Measurements from ENCODE around the gene MIGA1. TPM values are rescaled to one million over a fixed set of nuclear protein-coding genes. Genes with fewer than 3 reads are reported as not detected.

The MIGA1 gene
- total RNA-seq, 2 experiments from 2014 or later, result 12.2 to 15.8 TPM

DNA sequence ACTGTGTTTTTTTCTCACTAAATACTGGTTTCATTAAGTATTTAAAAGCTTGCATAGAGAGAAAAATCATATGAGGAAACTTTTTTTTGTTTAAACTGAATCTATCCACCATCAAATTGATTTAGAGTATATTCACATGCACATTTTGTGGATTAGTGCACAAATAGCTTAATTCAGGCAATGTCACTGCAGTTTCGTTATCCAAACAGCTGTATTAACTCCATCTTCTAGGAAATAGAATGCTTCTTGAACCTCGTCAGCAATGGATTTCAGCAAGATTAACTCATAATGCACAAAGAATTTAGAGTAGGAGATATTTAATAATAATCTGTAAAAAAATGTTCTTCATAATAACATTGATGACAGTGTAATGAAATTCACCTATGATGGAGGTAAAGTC is 146.5 kb downstream of the MIGA1 start:
- H3K36me3 Mint-ChIP-seq (ENCODE audit: low read depth), result peaks cover 4% of the 10 kb centered on the region
- no peak overlapping the region for H3K27ac Mint-ChIP-seq
- peak overlapping the region; percentile 8 for H3K4me3 Mint-ChIP-seq
- POLR2A ChIA-PET, result interaction anchor here (1.4 kb wide), 1 partner anchor 53 kb away, joined by 3 read pairs; the partner anchor contains the start of gene FUBP1
- Histone ChIP-seq H3K27me3 (ENCODE audit: control insufficient read depth in 1 of 2, insufficient read depth in 2 of 2, low read length in 2 of 2) (no peaks in the 10 kb centered on the region), H3K27ac (ENCODE audit: low read depth in 1 of 2, low read length in 2 of 2) (no peak overlapping the region), H3K36me3 (ENCODE audit: insufficient read depth, low read length) (no peaks in the 10 kb centered on the region), H3K9me3 (ENCODE audit: control insufficient read depth in 1 of 2, insufficient read depth in 1 of 2, low read length in 2 of 2) (no peaks in the 10 kb centered on the region), H3K4me1 (ENCODE audit: insufficient read depth, low read length) (peaks cover 3% of the 10 kb centered on the region), H3K4me3 (ENCODE audit: low read length) (peak overlapping the region; percentile 41)
- no peaks in the 10 kb centered on the region for H3K27me3 Mint-ChIP-seq
- intact Hi-C loops (cut with DNase I, micrococcal nuclease), result no loop called here
- TF ChIP-seq, protein P1, sequence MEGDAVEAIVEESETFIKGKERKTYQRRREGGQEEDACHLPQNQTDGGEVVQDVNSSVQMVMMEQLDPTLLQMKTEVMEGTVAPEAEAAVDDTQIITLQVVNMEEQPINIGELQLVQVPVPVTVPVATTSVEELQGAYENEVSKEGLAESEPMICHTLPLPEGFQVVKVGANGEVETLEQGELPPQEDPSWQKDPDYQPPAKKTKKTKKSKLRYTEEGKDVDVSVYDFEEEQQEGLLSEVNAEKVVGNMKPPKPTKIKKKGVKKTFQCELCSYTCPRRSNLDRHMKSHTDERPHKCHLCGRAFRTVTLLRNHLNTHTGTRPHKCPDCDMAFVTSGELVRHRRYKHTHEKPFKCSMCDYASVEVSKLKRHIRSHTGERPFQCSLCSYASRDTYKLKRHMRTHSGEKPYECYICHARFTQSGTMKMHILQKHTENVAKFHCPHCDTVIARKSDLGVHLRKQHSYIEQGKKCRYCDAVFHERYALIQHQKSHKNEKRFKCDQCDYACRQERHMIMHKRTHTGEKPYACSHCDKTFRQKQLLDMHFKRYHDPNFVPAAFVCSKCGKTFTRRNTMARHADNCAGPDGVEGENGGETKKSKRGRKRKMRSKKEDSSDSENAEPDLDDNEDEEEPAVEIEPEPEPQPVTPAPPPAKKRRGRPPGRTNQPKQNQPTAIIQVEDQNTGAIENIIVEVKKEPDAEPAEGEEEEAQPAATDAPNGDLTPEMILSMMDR (IDR thresholded peaks at IDR 0.05), result no peak
- CTCF ChIA-PET, result no interaction called here
- ATAC-seq (ENCODE audit: poor library complexity) (no peak), DNase-seq (no peak)
- H3K9me3 Mint-ChIP-seq, result no peaks in the 10 kb centered on the region
- H3K4me1 Mint-ChIP-seq (ENCODE audit: low read depth), result peaks cover 7% of the 10 kb centered on the region

DNA sequence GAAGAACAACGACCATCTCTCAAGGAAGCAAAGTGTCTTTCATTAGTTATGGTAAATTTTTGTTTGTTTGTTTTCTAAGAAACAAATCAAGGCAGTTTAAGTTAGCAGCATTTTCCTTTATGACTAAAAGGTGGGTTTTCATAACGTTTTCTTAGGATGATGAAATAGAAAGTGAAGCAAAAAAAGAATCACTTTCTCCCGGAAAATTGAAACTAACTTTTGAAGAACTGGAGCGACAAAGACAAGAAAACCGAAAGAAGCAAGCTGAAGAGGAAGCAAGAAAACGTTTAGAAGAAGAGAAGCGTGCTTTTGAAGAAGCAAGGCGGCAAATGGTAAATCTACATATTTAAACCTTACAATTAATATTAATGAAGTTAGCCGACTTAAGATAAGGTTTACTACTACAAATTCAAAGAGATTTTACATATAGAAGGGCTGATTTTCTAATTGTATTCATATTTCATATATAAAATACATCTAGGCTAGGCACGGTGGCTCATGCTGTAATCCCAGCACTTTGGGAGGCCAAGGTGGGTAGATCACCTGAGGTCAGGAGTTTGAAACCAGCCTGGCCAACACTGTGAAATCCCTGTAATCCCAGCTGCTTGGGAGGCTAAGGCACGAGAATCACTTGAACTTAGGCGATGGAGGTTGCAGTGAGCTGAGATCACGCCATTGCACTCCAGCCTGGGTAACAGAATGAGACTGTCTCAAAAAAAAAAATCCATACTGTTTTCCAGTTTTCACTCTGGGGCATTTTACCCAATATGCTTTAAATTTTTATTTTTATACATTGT is 147.3 kb downstream of the MIGA1 start:
- Mint-ChIP-seq H3K4me3 (peak overlapping the region; percentile 85), H3K27ac (peak overlapping the region; percentile 5), H3K4me1 (ENCODE audit: low read depth) (peaks cover 7% of the 10 kb centered on the region), H3K9me3 (no peaks in the 10 kb centered on the region), H3K36me3 (ENCODE audit: low read depth) (peaks cover 4% of the 10 kb centered on the region), H3K27me3 (no peaks in the 10 kb centered on the region)
- Histone ChIP-seq H3K27me3 (ENCODE audit: control insufficient read depth in 1 of 2, insufficient read depth in 2 of 2, low read length in 2 of 2) (no peaks in the 10 kb centered on the region), H3K27ac (ENCODE audit: low read depth in 1 of 2, low read length in 2 of 2) (no peak overlapping the region), H3K9me3 (ENCODE audit: control insufficient read depth in 1 of 2, insufficient read depth in 1 of 2, low read length in 2 of 2) (no peaks in the 10 kb centered on the region), H3K36me3 (ENCODE audit: insufficient read depth, low read length) (no peaks in the 10 kb centered on the region), H3K4me3 (ENCODE audit: low read length) (peak overlapping the region; percentile 41), H3K4me1 (ENCODE audit: insufficient read depth, low read length) (peaks cover 3% of the 10 kb centered on the region)
- POLR2A ChIA-PET, result interaction anchor here (0.6 to 1.4 kb wide), 2 partner anchors 52 to 84 kb away, joined by 3 read pairs; partner anchors contain the start of gene FUBP1
- ATAC-seq (ENCODE audit: poor library complexity), result no peak
- DNase-seq, result peak in 3 of 14 experiments; percentile 14 to 51 (median 17)
- TF ChIP-seq, protein P1 (IDR thresholded peaks at IDR 0.05), result no peak
- intact Hi-C loops (cut with DNase I, micrococcal nuclease), result no loop called here
- CTCF ChIA-PET, result no interaction called here

DNA sequence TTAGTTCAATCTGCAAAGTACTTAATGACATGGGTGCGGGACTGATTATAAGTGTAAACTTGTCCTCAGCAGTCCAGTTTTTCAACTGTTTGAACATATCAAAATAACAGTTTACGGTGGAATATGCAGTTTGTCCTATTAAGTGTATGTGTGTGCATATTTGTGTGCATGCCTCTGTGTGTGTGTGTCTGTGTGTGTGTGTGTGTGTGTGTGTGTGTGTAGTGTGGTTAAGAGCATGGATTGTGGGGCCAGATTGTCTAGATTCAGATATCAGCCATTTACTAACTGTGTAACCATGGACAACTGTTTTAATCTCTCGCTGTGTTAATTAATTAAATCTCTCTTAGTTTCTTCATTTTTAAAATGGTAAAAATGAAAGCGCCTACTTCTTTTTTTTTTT is 148.0 kb downstream of the MIGA1 start:
- peaks cover 7% of the 10 kb centered on the region for H3K4me1 Mint-ChIP-seq (ENCODE audit: low read depth)
- no peak for DNase-seq
- Histone ChIP-seq H3K9me3 (ENCODE audit: control insufficient read depth in 1 of 2, insufficient read depth in 1 of 2, low read length in 2 of 2) (no peaks in the 10 kb centered on the region), H3K4me1 (ENCODE audit: insufficient read depth, low read length) (peaks cover 3% of the 10 kb centered on the region), H3K27me3 (ENCODE audit: control insufficient read depth in 1 of 2, insufficient read depth in 2 of 2, low read length in 2 of 2) (no peaks in the 10 kb centered on the region), H3K4me3 (ENCODE audit: low read length) (peak overlapping the region; percentile 41), H3K36me3 (ENCODE audit: insufficient read depth, low read length) (no peaks in the 10 kb centered on the region), H3K27ac (ENCODE audit: low read depth in 1 of 2, low read length in 2 of 2) (no peak overlapping the region)
- ChIA-PET CTCF (no interaction called here), POLR2A (interaction anchor here (1.4 kb wide), 1 partner anchor 51 kb away, joined by 3 read pairs; the partner anchor contains the start of gene FUBP1)
- peak overlapping the region; percentile 56 for H3K4me3 Mint-ChIP-seq
- TF ChIP-seq, protein P1 (IDR thresholded peaks at IDR 0.05), result no peak
- H3K27ac Mint-ChIP-seq, result no peak overlapping the region
- H3K9me3 Mint-ChIP-seq, result no peaks in the 10 kb centered on the region
- H3K36me3 Mint-ChIP-seq (ENCODE audit: low read depth), result peaks cover 4% of the 10 kb centered on the region
- no peak for ATAC-seq (ENCODE audit: poor library complexity)
- intact Hi-C loops (cut with DNase I, micrococcal nuclease), result no loop called here
- no peaks in the 10 kb centered on the region for H3K27me3 Mint-ChIP-seq

Other genes with a start within 250 kb of the MIGA1 start
- 10 to 100 TPM; 36.9 to 38.5 TPM for gene ZZZ3, start 97.0 kb upstream of the MIGA1 start, total RNA-seq
- gene USP33, start 19.8 kb upstream of the MIGA1 start, total RNA-seq, result 10 to 100 TPM; 69.7 to 71.6 TPM
- under 1 TPM in 1 of 2 experiments, not detected in 1; 0.25 TPM for gene NEXN, start 109.0 kb downstream of the MIGA1 start, total RNA-seq
- 100 to 1,000 TPM; 196 to 202 TPM for gene FUBP1, start 199.4 kb downstream of the MIGA1 start, total RNA-seq
- 10 to 100 TPM; 19.2 to 22.7 TPM for gene DNAJB4, start 225.3 kb downstream of the MIGA1 start, total RNA-seq

Measured in CD4-positive, alpha-beta T cell (primary cell).